ENCODE measurements around the gene ART5. TPM values are rescaled to one million over a fixed set of nuclear protein-coding genes. Genes with fewer than 3 reads are reported as not detected.

ART5 gene
- polyA plus RNA-seq, 3 donors: not detected

- H3K27me3 Mint-ChIP-seq (ENCODE audit: low read depth in 3 of 3): peaks cover 3 to 12% (median 5%) of the 10 kb centered on the region in 3 donors
- intact Hi-C loops (cut with micrococcal nuclease): no loop called here
Measured at GRCh38 chr11:3637201-3637600, 4.6 kb downstream of the ART5 start.

GRCh38 chr11:3635641-3636375 lies 6.0 kb downstream of the ART5 start:
- Mint-ChIP-seq H3K4me1 (peaks cover 18% of the 10 kb centered on the region), H3K36me3 (peaks cover 5 to 36% of the 10 kb centered on the region in 2 donors), H3K27ac (no peak overlapping the region), H3K4me3 (no peak overlapping the region), H3K27me3 (ENCODE audit: low read depth in 3 of 3) (peaks cover 0 to 5% (median 4%) of the 10 kb centered on the region in 3 donors), H3K9me3 (no peaks in the 10 kb centered on the region)
- Histone ChIP-seq H3K4me2 (replicated peaks; ENCODE audit: extremely low read depth, low read length, poor library complexity, severe bottlenecking) (no peak overlapping the region), H3K79me2 (ENCODE audit: insufficient read depth, low read length) (no peaks in the 10 kb centered on the region), H2AFZ (ENCODE audit: insufficient read depth, low read depth, low read length, poor library complexity, severe bottlenecking) (no peak overlapping the region), H3K36me3 (replicated peaks in 1 of 2; ENCODE audit: control insufficient read depth in 1 of 2, insufficient read depth in 2 of 2, low read length in 2 of 2) (no peaks in the 10 kb centered on the region), H3K4me1 (ENCODE audit: control insufficient read depth in 1 of 2, insufficient read depth in 2 of 2, low read length in 2 of 2) (peaks cover 0 to 8% of the 10 kb centered on the region in 2 donors), H3K27ac (ENCODE audit: low read depth in 1 of 2, low read length in 2 of 2) (no peak overlapping the region), H4K20me1 (ENCODE audit: insufficient read depth, low read length) (no peaks in the 10 kb centered on the region), H3K9ac (ENCODE audit: insufficient read depth, low read length, poor library complexity, severe bottlenecking) (no peak overlapping the region), H3K27me3 (ENCODE audit: control insufficient read depth in 2 of 2, insufficient read depth in 2 of 2, low read length in 2 of 2) (no peaks in the 10 kb centered on the region), H3K4me3 (replicated peaks in 1 of 3; ENCODE audit: low read depth in 2 of 3, low read length in 3 of 3) (no peak overlapping the region), H3K9me3 (replicated peaks in 1 of 2; ENCODE audit: control insufficient read depth in 1 of 2, insufficient read depth in 1 of 2, low read length in 2 of 2) (no peaks in the 10 kb centered on the region)
- WGBS (ENCODE audit: insufficient coverage): 93% methylated on average over 10 of the region's 15 CpGs
- DNase-seq: peak in 1 of 3 donors; percentile 1
- TF ChIP-seq CTCF (IDR thresholded peaks at IDR 0.05): no peak
- intact Hi-C loops (cut with micrococcal nuclease): no loop called here

More at GRCh38 chr11:3637201-3637600, 4.6 kb downstream of the ART5 start:
- Mint-ChIP-seq H3K27ac (no peak overlapping the region), H3K4me1 (peaks cover 20% of the 10 kb centered on the region), H3K9me3 (peaks cover 0 to 2% (median 0%) of the 10 kb centered on the region in 7 donors), H3K4me3 (no peak overlapping the region), H3K36me3 (peaks cover 5 to 31% of the 10 kb centered on the region in 2 donors)
- no peaks in the 10 kb centered on the region for H4K20me1 ChIP-seq (ENCODE audit: insufficient read depth, low read length)
- WGBS (ENCODE audit: insufficient coverage): 89% methylated on average over 7 of the region's 13 CpGs
- no peaks in the 10 kb centered on the region for H3K36me3 ChIP-seq (replicated peaks in 1 of 2; ENCODE audit: control insufficient read depth in 1 of 2, insufficient read depth in 2 of 2, low read length in 2 of 2)
- H3K27ac ChIP-seq (ENCODE audit: low read depth in 1 of 2, low read length in 2 of 2): no peak overlapping the region
- TF ChIP-seq CTCF (IDR thresholded peaks at IDR 0.05): no peak
- no peak overlapping the region for H3K9ac ChIP-seq (ENCODE audit: insufficient read depth, low read length, poor library complexity, severe bottlenecking)
- no peak overlapping the region for H3K4me2 ChIP-seq (replicated peaks; ENCODE audit: extremely low read depth, low read length, poor library complexity, severe bottlenecking)
- no peak overlapping the region for H3K4me3 ChIP-seq (replicated peaks in 1 of 3; ENCODE audit: low read depth in 2 of 3, low read length in 3 of 3)
- DNase-seq: no peak
- no peak overlapping the region for H2AFZ ChIP-seq (ENCODE audit: insufficient read depth, low read depth, low read length, poor library complexity, severe bottlenecking)
- H3K79me2 ChIP-seq (ENCODE audit: insufficient read depth, low read length): no peaks in the 10 kb centered on the region
- H3K4me1 ChIP-seq (ENCODE audit: control insufficient read depth in 1 of 2, insufficient read depth in 2 of 2, low read length in 2 of 2): peaks cover 3 to 11% of the 10 kb centered on the region in 2 donors
- peaks cover 0 to 10% of the 10 kb centered on the region in 2 donors for H3K27me3 ChIP-seq (ENCODE audit: control insufficient read depth in 2 of 2, insufficient read depth in 2 of 2, low read length in 2 of 2)
- no peaks in the 10 kb centered on the region for H3K9me3 ChIP-seq (replicated peaks in 1 of 2; ENCODE audit: control insufficient read depth in 1 of 2, insufficient read depth in 1 of 2, low read length in 2 of 2)
